IMR-90 (cell line): ENCODE measurements around the gene ST7. TPM values are rescaled to one million over a fixed set of nuclear protein-coding genes. Genes with fewer than 3 reads are reported as not detected.
A peak's percentile ranks its signal among the peaks of the same experiment; 100 is the strongest.

Experiments used
- ATAC-seq: fragments of 200-7000 bp; cut with Tn5 transposase; 2 replicates; pipeline ENCODE4 v1.9.1; 2020; ENCODE audit warnings: low read depth, mild to moderate bottlenecking, moderate library complexity
- BruUV-seq: library from RNA; stranded (reverse); fragments of 400-500 nt; replicated peaks from 2 replicates; lab custom pipeline; 2021; lab: Mats Ljungman, UMichigan
- CTCF ChIA-PET: fragments of 300-600 bp; formaldehyde crosslinking; extraction: SDS; loops from one replicate; lab custom pipeline; 2021; ENCODE audit warnings: antibody characterized with exemption; lab: Yijun Ruan, JAX
- POLR2A ChIA-PET: fragments of 300-600 bp; sonication (Branson Sonifier 250); formaldehyde crosslinking; loops from one replicate; lab custom pipeline; 2022; ENCODE audit warnings: antibody characterized with exemption; ENCODE audit not compliant: unreplicated experiment; lab: Charles Lee
- DNase-seq: peaks from one replicate; pipeline ENCODE4 v3.0.0; 2013
- H2AFZ ChIP-seq: replicated peaks from 2 replicates; pipeline ENCODE3; 2013; ENCODE audit warnings: low read length, mild to moderate bottlenecking; ENCODE audit not compliant: poor library complexity
- H2AK5ac ChIP-seq: 2 replicates; pipeline ENCODE4 v1.6.1; 2013; ENCODE audit warnings: low read depth, low read length, inconsistent platforms
- H2AK9ac ChIP-seq: replicated peaks from 2 replicates; pipeline ENCODE3; 2013; ENCODE audit warnings: mild to moderate bottlenecking, low read depth, low read length, moderate library complexity; ENCODE audit not compliant: poor library complexity
- H2BK120ac ChIP-seq: 2 replicates; pipeline ENCODE4 v1.6.1; 2013; ENCODE audit warnings: low read depth, low read length, inconsistent platforms
- H2BK15ac ChIP-seq: 3 replicates; pipeline ENCODE4 v1.6.1; 2013; ENCODE audit warnings: low read depth, low read length, inconsistent platforms
- H2BK20ac ChIP-seq: 2 replicates; pipeline ENCODE4 v1.6.1; 2013; ENCODE audit warnings: low read depth, mild to moderate bottlenecking, inconsistent platforms, low read length, moderate library complexity
- H2BK5ac ChIP-seq: 2 replicates; pipeline ENCODE4 v1.6.1; 2013; ENCODE audit warnings: mild to moderate bottlenecking, low read depth, low read length, inconsistent platforms; ENCODE audit not compliant: poor library complexity, severe bottlenecking
- H3K14ac ChIP-seq: replicated peaks from 2 replicates; pipeline ENCODE4 v1.6.1; 2013; ENCODE audit warnings: low read depth, low read length, inconsistent platforms
- H3K18ac ChIP-seq: 2 replicates; pipeline ENCODE4 v1.6.1; 2013; ENCODE audit warnings: low read depth, low read length, control low read depth
- H3K23ac ChIP-seq: 2 replicates; pipeline ENCODE4 v1.6.1; 2013; ENCODE audit warnings: low read depth, low read length, inconsistent platforms
- H3K27ac ChIP-seq: 2 replicates; pipeline ENCODE4 v1.5.1; 2013; ENCODE audit warnings: mild to moderate bottlenecking, control low read depth, low read length; ENCODE audit not compliant: insufficient read depth
- H3K27me3 ChIP-seq: 2 replicates; pipeline ENCODE4 v1.6.1; 2013; ENCODE audit warnings: low read length; ENCODE audit not compliant: control insufficient read depth, insufficient read depth
- H3K36me3 ChIP-seq: 2 replicates; pipeline ENCODE4 v1.6.1; 2013; ENCODE audit warnings: low read length, mixed read lengths; ENCODE audit not compliant: control insufficient read depth, insufficient read depth
- H3K4ac ChIP-seq: 2 replicates; pipeline ENCODE4 v1.6.1; 2013; ENCODE audit warnings: low read depth, low read length, inconsistent platforms
- H3K4me1 ChIP-seq: 2 replicates; pipeline ENCODE4 v1.6.1; 2013; ENCODE audit warnings: low read length, mixed read lengths; ENCODE audit not compliant: control insufficient read depth, insufficient read depth
- H3K4me2 ChIP-seq: 2 replicates; pipeline ENCODE4 v1.6.1; 2013; ENCODE audit warnings: low read depth, mild to moderate bottlenecking, control low read depth, low read length, moderate library complexity
- H3K4me3 ChIP-seq: 2 replicates; pipeline ENCODE4 v1.5.1; 2013; ENCODE audit warnings: low read depth, mild to moderate bottlenecking, control low read depth, low read length, moderate library complexity; ENCODE audit not compliant: insufficient read depth
- H3K56ac ChIP-seq: 2 replicates; pipeline ENCODE4 v1.6.1; 2013; ENCODE audit warnings: low read length, inconsistent platforms; ENCODE audit not compliant: insufficient read depth; ENCODE audit errors: extremely low read depth
- H3K79me1 ChIP-seq, 2 experiments: 2 replicates each; pipeline ENCODE4 v1.6.1; 2013; ENCODE audit warnings: low read length in 2 of 2, inconsistent platforms in 1 of 2, low read depth in 1 of 2
- H3K9ac ChIP-seq: 2 replicates; pipeline ENCODE4 v1.6.1; 2013; ENCODE audit warnings: low read depth, low read length, control low read depth
- H3K9me1 ChIP-seq: 2 replicates; pipeline ENCODE4 v1.6.1; 2013; ENCODE audit warnings: low read length, inconsistent platforms; ENCODE audit not compliant: insufficient read depth
- H3K9me3 ChIP-seq: 2 replicates; pipeline ENCODE4 v1.6.1; 2013; ENCODE audit warnings: low read length; ENCODE audit not compliant: control insufficient read depth, insufficient read depth
- H4K20me1 ChIP-seq: 2 replicates; pipeline ENCODE4 v1.6.1; 2013; ENCODE audit warnings: low read length, inconsistent platforms; ENCODE audit not compliant: insufficient read depth
- H4K5ac ChIP-seq: 2 replicates; pipeline ENCODE4 v1.6.1; 2013; ENCODE audit warnings: mild to moderate bottlenecking, low read depth, low read length, control low read depth
- H4K8ac ChIP-seq, 2 experiments: 2 replicates each; pipeline ENCODE4 v1.6.1; 2013; ENCODE audit warnings: low read depth in 2 of 2, low read length in 2 of 2, control low read depth in 1 of 2, inconsistent platforms in 1 of 2
- H4K91ac ChIP-seq: 2 replicates; pipeline ENCODE4 v1.6.1; 2013; ENCODE audit warnings: low read depth, low read length, inconsistent platforms; ENCODE audit not compliant: insufficient read depth
- CEBPB ChIP-seq: IDR thresholded peaks from 2 replicates; pipeline ENCODE4 v1.6.1; 2012; ENCODE audit warnings: low read depth, low read length, improper control_type of control experiment
- ELK1 ChIP-seq: fragments of 150-350 bp; IDR thresholded peaks from 2 replicates; pipeline ENCODE4 v1.6.1; 2016; ENCODE audit warnings: low read depth, mild to moderate bottlenecking, low read length, moderate library complexity, borderline replicate concordance
- WGBS, 2 experiments: methylation state at CpG; one replicate each; pipeline versions ENCODE4 v1.1.5 to v1.1.7; 2013; ENCODE audit warnings: missing lambda C conversion rate in 2 of 2; ENCODE audit not compliant: insufficient read length in 1 of 2; ENCODE audit errors: extremely low coverage in 2 of 2; 5-methylcytosine and 5-hydroxymethylcytosine counted together
- dilution Hi-C: fragments of 300-500 bp; cut with HindIII; formaldehyde crosslinking; loops from one replicate; pipeline ENCODE4 v1.14.3; 2018; ENCODE audit warnings: low sequenced_read_pairs; ENCODE audit not compliant: unreplicated experiment
- in situ Hi-C: fragments of 300-500 bp; cut with MboI; formaldehyde crosslinking; loops from 3 replicates; pipeline ENCODE4 v1.14.3; 2019; ENCODE audit warnings: low sequenced_read_pairs, inconsistent platforms, mixed read lengths
- intact Hi-C: fragments of 100-400 bp; cut with micrococcal nuclease; formaldehyde crosslinking; loops from 2 replicates; pipeline ENCODE4 v1.10.0; 2022
- polyA plus RNA-seq, 3 experiments: library from polyadenylated mRNA; depleted of rRNA; stranded (reverse); fragments of >200 nt; gene quantifications; 2 replicates each; pipeline ENCODE4 v1.2.3, GENCODE V29; 2012; ENCODE audit warnings: low replicate concordance in 1 of 3
- total RNA-seq: library from RNA; depleted of rRNA; stranded (reverse); fragments of >200 nt; gene quantifications from 2 replicates; pipeline ENCODE4 v1.2.3, GENCODE V29; 2012

ST7 gene
- total and polyA plus RNA-seq, 2 of the 4 experiments (the other 2 are of a cell fraction) = 18.6 to 26.0 TPM

- POLR2A ChIA-PET = no interaction called here
- H2AFZ ChIP-seq = peak overlapping the region; percentile 76
- H2AK5ac ChIP-seq = peak overlapping the region; percentile 63
- no peak overlapping the region for H3K4me3 ChIP-seq
- no peaks in the 10 kb centered on the region for H3K79me1 ChIP-seq
- peak overlapping the region; percentile 98 for H3K18ac ChIP-seq
- ATAC-seq (peak; percentile 21; the same call in 1 of the 2 replicates), DNase-seq (peak; percentile 91)
- peak overlapping the region; percentile 62; the same call in 1 of the 2 replicates for H3K27ac ChIP-seq
- intact Hi-C loops = loop anchor here (2.0 to 5.0 kb wide), 2 partner anchors 21 to 1019 kb away; no protein-coding TSS in a partner anchor
- no peak for TF ChIP-seq ELK1
- 0 out of 2 replicates have a peak, but pooled peaks have one; percentile 15 for TF ChIP-seq CEBPB
- no peak overlapping the region for H3K4me2 ChIP-seq
- peak overlapping the region; percentile 43; the same call in 1 of the 2 replicates for H3K23ac ChIP-seq
- WGBS, 2 experiments = 100% methylated on average over 1 of the region's 4 CpGs; no CpG with 5 or more reads in 1 of the 2 experiments
- peak overlapping the region; percentile 98 for H4K5ac ChIP-seq
- peak overlapping the region; percentile 88 for H3K4ac ChIP-seq
- H3K9ac ChIP-seq = peak overlapping the region; percentile 2; the same call in 1 of the 2 replicates
- peaks cover 23% of the 10 kb centered on the region for H3K9me1 ChIP-seq
- peak overlapping the region; percentile 71 to 89; a peak in 3 of 4 replicates for H4K8ac ChIP-seq
- H2BK120ac ChIP-seq = peak overlapping the region; percentile 98
- no peaks in the 10 kb centered on the region for H3K9me3 ChIP-seq
- peaks cover 26% of the 10 kb centered on the region for H3K4me1 ChIP-seq
- in situ Hi-C loops = no loop called here
- CTCF ChIA-PET = interaction anchor here (0.6 to 1.1 kb wide), 3 partner anchors 26 to 310 kb away, joined by 3 read pairs; no protein-coding TSS in a partner anchor
- peak overlapping the region; percentile 73 for H4K91ac ChIP-seq
- no peaks in the 10 kb centered on the region for H4K20me1 ChIP-seq
- peak overlapping the region; percentile 91 for H3K14ac ChIP-seq
- peak overlapping the region; percentile 97 for H2BK20ac ChIP-seq
- BruUV-seq = no TSS peak
- H3K27me3 ChIP-seq = no peaks in the 10 kb centered on the region
- no peaks in the 10 kb centered on the region for H3K36me3 ChIP-seq
- dilution Hi-C loops = no loop called here
- peak overlapping the region; percentile 86; the same call in 2 of the 3 replicates for H2BK15ac ChIP-seq
- peak overlapping the region; percentile 97 for H2BK5ac ChIP-seq
- no peak overlapping the region for H3K56ac ChIP-seq
- H2AK9ac ChIP-seq = peak overlapping the region; percentile 31
Measured at GRCh38 chr7:117251687-117252086, 298.4 kb downstream of the ST7 start.
